GM12878 (cell line): Measurements from ENCODE around the gene SLC25A20. TPM values are rescaled to one million over a fixed set of nuclear protein-coding genes. Genes with fewer than 3 reads are reported as not detected.
A peak's percentile ranks its signal among the peaks of the same experiment; 100 is the strongest.

Experiments
- ASH2L ChIP-seq: fragments of 300-600, 200-600 bp; sonication (generic); IDR thresholded peaks from 2 replicates; pipeline ENCODE4 v1.6.1; 2017; ENCODE audit warnings: low read depth, mild to moderate bottlenecking, borderline replicate concordance
- ATF3 ChIP-seq: IDR thresholded peaks from 2 replicates; pipeline ENCODE4 v1.6.1; 2011; ENCODE audit warnings: low read depth, mild to moderate bottlenecking, low read length, moderate library complexity, borderline replicate concordance; ENCODE audit errors: extremely low read depth
- ATF7 ChIP-seq: fragments of 450-650 bp; IDR thresholded peaks from 2 replicates; pipeline ENCODE4 v1.6.1; 2016; ENCODE audit warnings: low read depth, mild to moderate bottlenecking
- CREM ChIP-seq: IDR thresholded peaks from 2 replicates; pipeline ENCODE4 v1.6.1; 2014; ENCODE audit warnings: antibody characterized with exemption, low read depth
- EGR1 ChIP-seq, 2 experiments: IDR thresholded peaks; 1 replicate in 1 of 2; 2 replicates in 1 of 2; pipeline ENCODE4 v1.6.1; 2011 to 2012; ENCODE audit warnings: low read depth in 2 of 2, low read length in 2 of 2, borderline replicate concordance in 1 of 2, mild to moderate bottlenecking in 1 of 2, moderate library complexity in 1 of 2
- ELK1 ChIP-seq: IDR thresholded peaks from 2 replicates; pipeline ENCODE4 v1.6.1; 2012; ENCODE audit warnings: low read depth, low read length, improper control_type of control experiment
- FOXM1 ChIP-seq: IDR thresholded peaks from 2 replicates; pipeline ENCODE4 v1.6.1; 2012; ENCODE audit warnings: low read depth, mild to moderate bottlenecking, inconsistent platforms, low read length, moderate library complexity
- GATAD2B ChIP-seq: fragments of 450-650 bp; conservative IDR thresholded peaks from 2 replicates; pipeline ENCODE4 v1.6.1; 2017; ENCODE audit warnings: low read depth, mild to moderate bottlenecking, moderate library complexity
- IRF3 ChIP-seq: fragments of 450-650 bp; IDR thresholded peaks from 2 replicates; pipeline ENCODE4 v1.6.1; 2014; ENCODE audit warnings: mild to moderate bottlenecking
- JUNB ChIP-seq: IDR thresholded peaks from 2 replicates; pipeline ENCODE4 v1.6.1; 2016; ENCODE audit warnings: antibody characterized with exemption, mild to moderate bottlenecking
- NFIC ChIP-seq: IDR thresholded peaks from 2 replicates; pipeline ENCODE4 v1.6.1; 2012; ENCODE audit warnings: low read depth, mild to moderate bottlenecking, inconsistent platforms, low read length, moderate library complexity
- NR2F1 ChIP-seq: fragments of 450-650 bp; conservative IDR thresholded peaks from 2 replicates; pipeline ENCODE4 v1.6.1; 2017; ENCODE audit warnings: mild to moderate bottlenecking
- POLR2A ChIP-seq: IDR thresholded peaks from 2 replicates; pipeline ENCODE4 v1.6.1; 2011; ENCODE audit warnings: low read depth, mild to moderate bottlenecking, low read length
- SIN3A ChIP-seq: IDR thresholded peaks from 2 replicates; pipeline ENCODE4 v1.6.1; 2012; ENCODE audit warnings: low read depth, low read length, improper control_type of control experiment
- SMARCA5 ChIP-seq: fragments of 450-650 bp; IDR thresholded peaks from 2 replicates; pipeline ENCODE4 v1.6.1; 2017; ENCODE audit warnings: mild to moderate bottlenecking
- SP1 ChIP-seq: IDR thresholded peaks from one replicate; pipeline ENCODE4 v1.6.1; 2011; ENCODE audit warnings: low read depth, low read length
- SREBF1 ChIP-seq: IDR thresholded peaks from 2 replicates; pipeline ENCODE4 v1.6.1; 2012; ENCODE audit warnings: mild to moderate bottlenecking, low read length
- SRF ChIP-seq, 2 experiments: IDR thresholded peaks; 2 replicates each; pipeline ENCODE4 v1.6.1; 2011; ENCODE audit warnings: low read depth in 2 of 2, low read length in 2 of 2, mild to moderate bottlenecking in 1 of 2, moderate library complexity in 1 of 2
- USF2 ChIP-seq: IDR thresholded peaks from 2 replicates; pipeline ENCODE4 v1.6.1; 2011; ENCODE audit warnings: low read depth, low read length, improper control_type of control experiment, borderline replicate concordance
- ZBED1 ChIP-seq: IDR thresholded peaks from 2 replicates; pipeline ENCODE4 v1.6.1; 2016; ENCODE audit warnings: borderline replicate concordance
- ZBTB40 ChIP-seq: fragments of 450-650 bp; IDR thresholded peaks from 2 replicates; pipeline ENCODE4 v1.6.1; 2016; ENCODE audit warnings: mild to moderate bottlenecking, moderate library complexity, borderline replicate concordance
- ZNF217 ChIP-seq: fragments of 450-650 bp; IDR thresholded peaks from 2 replicates; pipeline ENCODE4 v1.6.1; 2017; ENCODE audit warnings: antibody characterized with exemption, mild to moderate bottlenecking
- ZNF274 ChIP-seq: IDR thresholded peaks from one replicate; pipeline ENCODE4 v1.8.0; 2011; ENCODE audit not compliant: insufficient read length, insufficient read depth
- ZNF384 ChIP-seq: IDR thresholded peaks from 2 replicates; pipeline ENCODE4 v1.6.1; 2012; ENCODE audit warnings: low read depth, mild to moderate bottlenecking, low read length, improper control_type of control experiment, borderline replicate concordance
- polyA plus RNA-seq, 11 experiments: library from polyadenylated mRNA; depleted of rRNA in 4 of 11; unstranded in 6 of 11; stranded (reverse) in 5 of 11; fragments of >200 nt; fragmentation: Nextera tagmentation in 4 of 11; fragmentation: Illumina TruSeq in 1 of 11; extraction: Ambion mirVana in 4 of 11; extraction: Trizol in 1 of 11; gene quantifications; 1 replicate in 1 of 11; 2 replicates in 10 of 11; pipeline versions ENCODE4 v1.2.1 to v1.2.3, GENCODE V29; 2011 to 2016; ENCODE audit warnings: inconsistent platforms in 2 of 11, missing spikeins in 2 of 11, low read depth in 1 of 11
- total RNA-seq, 4 experiments: library from RNA; depleted of rRNA in 3 of 4; stranded (reverse); fragments of >200 nt in 3 of 4; fragmentation: Illumina TruSeq in 1 of 4; extraction: Trizol in 1 of 4; gene quantifications; 2 replicates each; pipeline versions ENCODE4 v1.2.1 to v1.2.3, GENCODE V29; 2013 to 2021

The SLC25A20 gene
- total and polyA plus RNA-seq, 10 of the 15 experiments (the other 5 are each of a cell fraction or from before 2014, with no cell fraction given) = 12.9 to 38.6 (median 22.1) TPM

- 0 out of 2 replicates have a peak, but pooled peaks have one; percentile 18 for TF ChIP-seq SREBF1
- peak; percentile 96 for TF ChIP-seq ZNF217
- TF ChIP-seq GATAD2B = peak; percentile 77; the same call in 1 of the 2 replicates
- TF ChIP-seq ATF7 = 0 out of 2 replicates have a peak, but pooled peaks have one; percentile 17
- TF ChIP-seq SMARCA5 = peak; percentile 98
- TF ChIP-seq IRF3 = no peak
- peak; percentile 61; the same call in 1 of the 2 replicates for TF ChIP-seq ASH2L
- no peak for TF ChIP-seq ATF3
- no peak for TF ChIP-seq ZNF384
- no peak for TF ChIP-seq JUNB
- TF ChIP-seq USF2 = no peak
- peak; percentile 51; the same call in 1 of the 2 replicates for TF ChIP-seq ZBTB40
- peak; percentile 64 for TF ChIP-seq SP1
- TF ChIP-seq SRF (IDR thresholded peaks at IDR 0.05; ENCODE audit: low read depth in 2 of 2, low read length in 2 of 2) = no peak; a peak in 1 of 4 replicates
- TF ChIP-seq CREM = no peak
- peak; percentile 90 for TF ChIP-seq NR2F1
- no peak for TF ChIP-seq FOXM1
- TF ChIP-seq EGR1 (IDR thresholded peaks at IDR 0.05; ENCODE audit: borderline replicate concordance in 1 of 2, low read depth in 2 of 2, low read length in 2 of 2) = peak in 1 of 2 experiments; percentile 32; a peak in 1 of 3 replicates
- TF ChIP-seq NFIC = no peak
- TF ChIP-seq ZBED1 = no peak
- peak; percentile 75 for TF ChIP-seq POLR2A
- TF ChIP-seq ZNF274 = no peak
- TF ChIP-seq ELK1 = peak; percentile 77
- peak; percentile 75; the same call in 1 of the 2 replicates for TF ChIP-seq SIN3A
Observed at GRCh38 chr3:48898383-48899234, at the start of gene SLC25A20 (continued).
